OCI-LY7 (cell line): ENCODE measurements around the gene PDE12.

Experiments
- EZH2phosphoT487 ChIP-seq: fragments of 200-600 bp; sonication (generic); IDR thresholded peaks from 2 replicates; pipeline ENCODE4 v1.6.1; 2018; ENCODE audit warnings: low read depth, borderline replicate concordance, mild to moderate bottlenecking, mixed run types, antibody characterized with exemption, low read length, moderate library complexity, mixed read lengths
- TF ChIP-seq, protein P1 (sequence below): fragments of 200-600 bp; sonication (generic); conservative IDR thresholded peaks from 2 replicates; pipeline ENCODE4 v1.5.1; 2014; ENCODE audit warnings: mild to moderate bottlenecking, antibody characterized with exemption, low read length, moderate library complexity, mixed read lengths

DNA sequence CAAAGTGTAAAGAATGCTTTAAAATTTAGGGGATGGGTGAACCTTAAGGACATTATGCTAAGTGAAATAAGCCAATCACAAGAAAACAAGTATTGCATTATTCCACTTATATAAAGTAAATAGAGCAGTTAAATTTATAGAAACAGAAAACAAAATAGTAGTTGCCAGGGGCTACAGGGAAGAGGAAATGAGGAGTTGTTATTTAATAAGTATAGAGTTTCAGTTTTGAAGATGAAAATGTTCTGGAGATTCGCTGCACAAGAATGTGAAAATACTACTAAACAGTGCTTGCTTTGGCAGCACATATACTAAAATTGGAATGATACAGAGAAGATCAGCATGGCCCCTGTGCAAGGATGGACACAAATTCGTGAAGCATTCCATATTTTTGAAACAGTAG, 43.9 kb upstream of the PDE12 start:
- TF ChIP-seq, protein P1, sequence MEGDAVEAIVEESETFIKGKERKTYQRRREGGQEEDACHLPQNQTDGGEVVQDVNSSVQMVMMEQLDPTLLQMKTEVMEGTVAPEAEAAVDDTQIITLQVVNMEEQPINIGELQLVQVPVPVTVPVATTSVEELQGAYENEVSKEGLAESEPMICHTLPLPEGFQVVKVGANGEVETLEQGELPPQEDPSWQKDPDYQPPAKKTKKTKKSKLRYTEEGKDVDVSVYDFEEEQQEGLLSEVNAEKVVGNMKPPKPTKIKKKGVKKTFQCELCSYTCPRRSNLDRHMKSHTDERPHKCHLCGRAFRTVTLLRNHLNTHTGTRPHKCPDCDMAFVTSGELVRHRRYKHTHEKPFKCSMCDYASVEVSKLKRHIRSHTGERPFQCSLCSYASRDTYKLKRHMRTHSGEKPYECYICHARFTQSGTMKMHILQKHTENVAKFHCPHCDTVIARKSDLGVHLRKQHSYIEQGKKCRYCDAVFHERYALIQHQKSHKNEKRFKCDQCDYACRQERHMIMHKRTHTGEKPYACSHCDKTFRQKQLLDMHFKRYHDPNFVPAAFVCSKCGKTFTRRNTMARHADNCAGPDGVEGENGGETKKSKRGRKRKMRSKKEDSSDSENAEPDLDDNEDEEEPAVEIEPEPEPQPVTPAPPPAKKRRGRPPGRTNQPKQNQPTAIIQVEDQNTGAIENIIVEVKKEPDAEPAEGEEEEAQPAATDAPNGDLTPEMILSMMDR, result no peak
- TF ChIP-seq EZH2phosphoT487, result no peak
